Immature natural killer cell (primary cell): ENCODE data around the gene VWA8. TPM values are rescaled to one million over a fixed set of nuclear protein-coding genes. Genes with fewer than 3 reads are reported as not detected.

Source experiments
- DNase-seq, 3 donors: peaks; one replicate each; pipeline ENCODE4 v3.0.0; 2022; ENCODE audit warnings: mixed read lengths in 1 of 3
- H3K27ac Mint-ChIP-seq, 6 donors: one replicate each; pipeline ENCODE4 v1.8.0; 2020; ENCODE audit warnings: mixed read lengths in 6 of 6, mild to moderate bottlenecking in 5 of 6, inconsistent platforms in 4 of 6, moderate library complexity in 3 of 6
- H3K27me3 Mint-ChIP-seq, 3 donors: one replicate each; pipeline ENCODE4 v1.8.0; 2020 to 2021; ENCODE audit warnings: low read depth in 3 of 3, mild to moderate bottlenecking in 3 of 3, mixed read lengths in 3 of 3, moderate library complexity in 3 of 3, inconsistent platforms in 1 of 3
- H3K36me3 Mint-ChIP-seq, 3 donors: one replicate each; pipeline ENCODE4 v1.8.0; 2020; ENCODE audit warnings: mixed read lengths in 3 of 3, inconsistent platforms in 2 of 3, mild to moderate bottlenecking in 2 of 3
- H3K4me1 Mint-ChIP-seq, 2 donors: one replicate each; pipeline ENCODE4 v1.8.0; 2020; ENCODE audit warnings: inconsistent platforms in 2 of 2, mild to moderate bottlenecking in 2 of 2, mixed read lengths in 2 of 2, moderate library complexity in 1 of 2
- H3K4me3 Mint-ChIP-seq, 5 donors: one replicate each; pipeline ENCODE4 v1.8.0; 2020; ENCODE audit warnings: mild to moderate bottlenecking in 5 of 5, mixed read lengths in 5 of 5, inconsistent platforms in 3 of 5, moderate library complexity in 3 of 5
- H3K9me3 Mint-ChIP-seq, 6 donors: one replicate each; pipeline ENCODE4 v1.8.0; 2020; ENCODE audit warnings: mild to moderate bottlenecking in 6 of 6, mixed read lengths in 6 of 6, inconsistent platforms in 4 of 6, moderate library complexity in 3 of 6
- polyA plus RNA-seq, 3 donors: library from polyadenylated mRNA; unstranded; fragments of 300-500 nt; fragmentation: Illumina TruSeq; gene quantifications; one replicate each; pipeline ENCODE4 v1.2.3, GENCODE V29; 2021

The VWA8 gene
- polyA plus RNA-seq, 3 donors from 2014 or later: 3.0 to 4.9 (median 3.2) TPM

DNA sequence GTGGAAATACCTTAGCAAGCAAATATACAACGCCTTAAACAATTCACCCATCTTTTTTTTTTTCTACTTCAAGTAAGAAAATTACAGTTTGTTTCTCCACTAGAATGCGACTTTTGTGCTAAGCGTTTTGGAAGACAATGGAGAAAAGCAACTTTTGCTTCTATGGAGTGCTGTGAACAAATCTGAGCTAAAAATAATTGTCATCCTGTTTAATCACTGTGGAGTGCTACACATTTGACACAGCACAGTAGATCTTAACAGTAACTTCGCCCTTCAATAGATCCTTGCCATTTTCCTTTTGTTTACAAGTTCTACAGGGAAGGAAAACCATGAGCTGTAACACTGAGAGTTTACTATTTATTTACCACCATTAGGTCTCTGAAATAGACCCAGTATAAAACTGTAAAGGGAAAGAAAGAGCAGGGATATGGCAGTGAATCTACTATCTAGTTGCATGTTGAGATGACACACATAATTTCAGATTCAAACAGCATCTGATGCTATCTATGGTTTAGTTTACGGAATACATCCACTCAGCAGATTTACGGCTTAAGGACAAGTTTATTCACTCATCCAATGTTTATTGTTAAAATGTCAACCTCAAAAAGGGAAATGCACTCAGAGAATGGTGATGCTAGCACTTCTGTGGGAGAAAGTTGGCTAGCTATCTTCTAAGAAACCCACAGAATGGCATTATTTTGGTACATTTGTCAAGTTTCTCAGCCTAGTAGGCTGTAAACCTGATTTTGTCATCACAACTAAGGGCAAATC, 175.3 kb downstream of the VWA8 start:
- peaks cover 0 to 4% (median 0%) of the 10 kb centered on the region in 3 donors for H3K36me3 Mint-ChIP-seq
- no peaks in the 10 kb centered on the region for H3K9me3 Mint-ChIP-seq
- DNase-seq: no peak
- H3K27ac Mint-ChIP-seq: no peak overlapping the region
- H3K27me3 Mint-ChIP-seq: no peaks in the 10 kb centered on the region
- no peaks in the 10 kb centered on the region for H3K4me1 Mint-ChIP-seq
- H3K4me3 Mint-ChIP-seq: no peak overlapping the region

GRCh38 chr13:41782086-41782485, 178.8 kb downstream of the VWA8 start:
- H3K27ac Mint-ChIP-seq: no peak overlapping the region
- peaks cover 4 to 10% (median 6%) of the 10 kb centered on the region in 3 donors for H3K36me3 Mint-ChIP-seq
- H3K4me1 Mint-ChIP-seq: no peaks in the 10 kb centered on the region
- DNase-seq: no peak
- no peak overlapping the region for H3K4me3 Mint-ChIP-seq
- H3K27me3 Mint-ChIP-seq: no peaks in the 10 kb centered on the region
- H3K9me3 Mint-ChIP-seq: no peaks in the 10 kb centered on the region

DNA sequence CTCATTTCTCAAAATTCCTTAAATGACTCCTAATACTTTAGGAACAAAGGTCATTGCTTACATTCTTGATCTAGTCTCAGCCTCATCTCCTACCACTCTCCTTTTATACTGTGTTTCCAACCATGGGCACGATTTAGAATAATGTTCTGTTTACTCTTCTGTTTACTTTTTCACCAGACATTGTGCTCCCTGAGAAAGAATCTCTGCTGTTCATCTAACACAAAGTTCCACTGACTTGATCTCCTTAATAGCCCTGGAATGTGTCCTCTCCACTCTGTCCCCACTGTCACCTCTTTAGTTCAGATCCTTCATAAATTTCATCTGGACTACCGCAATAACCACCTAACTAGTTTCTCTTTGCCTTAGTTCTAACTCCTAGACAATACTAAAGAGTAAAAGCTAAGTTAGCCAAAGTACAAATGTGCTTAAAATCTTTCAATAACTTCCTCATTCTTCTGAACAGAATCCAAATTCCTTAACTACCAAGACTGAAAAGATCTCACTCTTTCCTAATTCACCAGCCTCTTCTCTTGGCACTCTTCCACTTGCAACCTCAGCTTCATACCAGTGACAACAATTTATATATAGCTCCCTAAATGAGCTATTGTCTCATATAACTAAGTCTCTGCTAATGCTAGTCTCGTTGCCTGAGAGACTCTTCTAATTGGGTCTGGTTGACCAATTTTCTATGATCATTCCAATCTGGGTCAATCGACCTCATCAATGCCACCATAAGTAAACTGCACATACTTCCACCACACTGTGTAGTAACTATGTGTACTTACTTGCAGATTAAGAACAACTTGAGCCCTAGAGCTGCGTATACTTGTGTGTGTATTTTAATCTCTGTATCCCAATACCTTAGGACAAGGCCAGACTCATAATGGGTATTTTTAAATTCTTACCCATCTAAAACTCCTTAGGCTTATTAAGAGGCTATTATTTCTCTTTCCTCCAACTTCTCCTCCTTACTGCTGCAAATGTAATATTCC, 179.9 kb downstream of the VWA8 start:
- Mint-ChIP-seq H3K27ac (no peak overlapping the region), H3K36me3 (peaks cover 7 to 11% (median 9%) of the 10 kb centered on the region in 3 donors), H3K27me3 (no peaks in the 10 kb centered on the region), H3K4me3 (no peak overlapping the region), H3K9me3 (no peaks in the 10 kb centered on the region), H3K4me1 (no peaks in the 10 kb centered on the region)
- DNase-seq: no peak

GRCh38 chr13:41775251-41775650, 185.7 kb downstream of the VWA8 start:
- no peak for DNase-seq
- Mint-ChIP-seq H3K9me3 (no peaks in the 10 kb centered on the region), H3K4me3 (no peak overlapping the region), H3K27ac (no peak overlapping the region), H3K4me1 (no peaks in the 10 kb centered on the region), H3K27me3 (no peaks in the 10 kb centered on the region), H3K36me3 (peaks cover 12 to 24% (median 20%) of the 10 kb centered on the region in 3 donors)

GRCh38 chr13:41774605-41775218, 186.2 kb downstream of the VWA8 start:
- Mint-ChIP-seq H3K4me1 (no peaks in the 10 kb centered on the region), H3K27me3 (no peaks in the 10 kb centered on the region), H3K9me3 (no peaks in the 10 kb centered on the region), H3K4me3 (no peak overlapping the region), H3K36me3 (peaks cover 12 to 28% (median 24%) of the 10 kb centered on the region in 3 donors), H3K27ac (no peak overlapping the region)
- no peak for DNase-seq

DNA sequence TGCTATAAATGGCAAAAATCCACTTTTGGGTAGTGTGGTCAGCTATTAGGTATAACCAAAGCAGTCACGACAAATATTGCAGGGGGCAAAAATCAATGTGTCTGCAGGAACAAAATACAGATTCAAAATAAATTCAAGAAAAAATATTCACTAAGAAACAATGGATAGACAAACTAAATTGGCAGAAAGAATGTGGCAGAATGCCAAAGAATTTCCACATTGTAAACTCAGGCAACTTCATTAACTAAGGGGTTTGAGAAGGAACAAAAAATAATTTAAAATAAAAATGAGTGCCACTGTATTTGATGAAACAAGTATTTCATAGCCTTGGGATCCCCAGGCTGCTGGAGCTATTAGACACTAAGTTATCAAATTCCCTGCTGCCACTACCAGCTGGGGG, 193.1 kb downstream of the VWA8 start:
- Mint-ChIP-seq H3K27me3 (no peaks in the 10 kb centered on the region), H3K36me3 (peaks cover 10 to 23% (median 22%) of the 10 kb centered on the region in 3 donors), H3K9me3 (no peaks in the 10 kb centered on the region), H3K4me1 (peaks cover 0 to 5% of the 10 kb centered on the region in 2 donors), H3K4me3 (no peak overlapping the region), H3K27ac (no peak overlapping the region)
- no peak for DNase-seq

GRCh38 chr13:41766439-41766838, 194.5 kb downstream of the VWA8 start:
- Mint-ChIP-seq H3K4me1 (peaks cover 0 to 5% of the 10 kb centered on the region in 2 donors), H3K36me3 (peaks cover 10 to 27% (median 20%) of the 10 kb centered on the region in 3 donors), H3K27me3 (no peaks in the 10 kb centered on the region), H3K4me3 (no peak overlapping the region), H3K9me3 (no peaks in the 10 kb centered on the region), H3K27ac (no peak overlapping the region)
- DNase-seq: no peak

GRCh38 chr13:41765813-41766212, 195.1 kb downstream of the VWA8 start:
- Mint-ChIP-seq H3K36me3 (peaks cover 10 to 27% (median 23%) of the 10 kb centered on the region in 3 donors), H3K27me3 (no peaks in the 10 kb centered on the region), H3K9me3 (no peaks in the 10 kb centered on the region), H3K4me1 (peaks cover 0 to 5% of the 10 kb centered on the region in 2 donors), H3K27ac (no peak overlapping the region), H3K4me3 (no peak overlapping the region)
- DNase-seq: no peak

DNA sequence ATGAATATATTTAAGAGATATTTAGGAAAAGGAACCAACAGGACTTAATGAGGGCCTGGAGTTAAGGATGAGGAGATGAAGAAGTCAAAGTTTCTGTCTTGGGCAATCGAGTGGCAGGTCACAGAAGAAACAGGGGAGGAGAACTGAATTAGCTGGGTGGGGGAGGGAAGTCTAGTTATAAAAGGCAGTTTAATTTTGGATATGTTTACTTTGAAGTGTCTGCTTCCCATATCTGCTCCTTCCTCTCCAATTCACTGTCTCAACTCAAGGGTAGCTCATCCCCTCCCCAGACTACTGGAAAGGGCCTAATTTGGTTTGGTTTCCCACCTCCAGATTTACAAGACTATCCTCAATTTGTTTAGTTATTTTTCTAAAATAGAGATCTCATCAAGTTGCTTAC, 195.9 kb downstream of the VWA8 start:
- H3K36me3 Mint-ChIP-seq: peaks cover 13 to 29% (median 26%) of the 10 kb centered on the region in 3 donors
- H3K27ac Mint-ChIP-seq: no peak overlapping the region
- no peaks in the 10 kb centered on the region for H3K9me3 Mint-ChIP-seq
- H3K4me3 Mint-ChIP-seq: no peak overlapping the region
- peaks cover 0 to 5% of the 10 kb centered on the region in 2 donors for H3K4me1 Mint-ChIP-seq
- DNase-seq: no peak
- no peaks in the 10 kb centered on the region for H3K27me3 Mint-ChIP-seq

DNA sequence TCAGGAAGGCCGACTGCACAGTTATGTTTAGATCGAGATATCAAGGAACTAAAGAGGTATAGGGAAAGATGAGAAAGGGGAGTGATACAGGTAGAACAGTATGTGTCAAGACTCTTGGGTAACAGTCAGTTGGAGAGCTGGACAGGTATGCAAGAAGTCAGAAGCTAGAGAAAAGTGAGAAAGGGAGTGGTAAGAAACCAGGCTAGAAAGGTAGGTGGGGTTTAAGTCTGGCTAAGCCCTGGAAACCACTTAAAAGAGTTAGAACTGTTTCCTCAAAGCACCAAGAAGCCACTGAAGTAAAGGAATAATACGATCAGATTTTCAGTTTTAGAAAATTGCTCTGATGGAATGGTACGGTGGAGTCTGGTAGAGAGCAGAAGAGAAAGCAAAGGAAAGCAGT, 196.4 kb downstream of the VWA8 start:
- Mint-ChIP-seq H3K27ac (no peak overlapping the region), H3K36me3 (peaks cover 14 to 27% (median 24%) of the 10 kb centered on the region in 3 donors), H3K27me3 (no peaks in the 10 kb centered on the region), H3K4me1 (peaks cover 0 to 5% of the 10 kb centered on the region in 2 donors), H3K4me3 (no peak overlapping the region), H3K9me3 (no peaks in the 10 kb centered on the region)
- no peak for DNase-seq

DNA sequence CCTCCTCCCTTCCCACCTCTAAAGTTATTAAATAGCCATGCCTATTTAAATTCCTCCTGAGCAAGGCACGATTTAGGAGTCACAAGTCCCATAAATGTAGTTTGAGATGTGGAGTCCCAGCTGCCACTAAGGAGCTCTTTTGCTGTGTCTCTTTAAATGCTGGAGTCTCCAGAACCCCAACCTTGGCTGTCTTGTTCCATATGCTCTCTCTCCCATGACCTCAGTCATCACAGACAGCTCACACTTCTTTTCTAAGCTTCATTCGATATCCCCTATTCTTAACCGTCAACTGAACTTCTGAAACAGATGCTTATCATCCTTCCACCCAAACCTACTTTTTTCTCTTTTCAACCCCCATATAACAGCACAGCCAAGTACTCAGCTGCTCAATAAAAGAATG, 197.1 kb downstream of the VWA8 start:
- no peak overlapping the region for H3K27ac Mint-ChIP-seq
- no peak overlapping the region for H3K4me3 Mint-ChIP-seq
- H3K36me3 Mint-ChIP-seq: peaks cover 20 to 28% (median 28%) of the 10 kb centered on the region in 3 donors
- H3K9me3 Mint-ChIP-seq: no peaks in the 10 kb centered on the region
- H3K4me1 Mint-ChIP-seq: peaks cover 0 to 5% of the 10 kb centered on the region in 2 donors
- DNase-seq: no peak
- no peaks in the 10 kb centered on the region for H3K27me3 Mint-ChIP-seq

DNA sequence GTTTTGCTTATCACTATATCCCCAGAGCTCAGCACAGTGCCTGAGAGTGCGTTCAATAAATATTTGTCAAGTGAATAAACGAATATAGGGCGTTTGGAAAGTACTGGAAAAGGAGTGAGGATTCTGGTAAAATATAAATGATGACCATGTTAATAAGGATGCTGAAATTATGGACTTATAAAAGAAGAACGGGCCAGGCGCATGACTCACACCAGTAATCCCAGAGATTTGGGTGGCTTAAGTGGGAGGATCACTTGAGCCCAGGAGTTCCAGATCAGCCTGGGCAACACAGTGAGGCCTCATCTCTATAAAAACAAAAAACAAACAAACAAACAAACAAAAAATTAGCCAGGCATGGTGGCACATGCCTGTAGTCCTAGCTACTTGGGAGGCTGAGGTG, 198.1 kb downstream of the VWA8 start:
- Mint-ChIP-seq H3K4me1 (peaks cover 0 to 5% of the 10 kb centered on the region in 2 donors), H3K4me3 (no peak overlapping the region), H3K36me3 (peaks cover 20 to 29% (median 28%) of the 10 kb centered on the region in 3 donors), H3K27ac (no peak overlapping the region), H3K9me3 (no peaks in the 10 kb centered on the region), H3K27me3 (peaks cover 0 to under 1% (median 0%) of the 10 kb centered on the region in 3 donors)
- DNase-seq: no peak

DNA sequence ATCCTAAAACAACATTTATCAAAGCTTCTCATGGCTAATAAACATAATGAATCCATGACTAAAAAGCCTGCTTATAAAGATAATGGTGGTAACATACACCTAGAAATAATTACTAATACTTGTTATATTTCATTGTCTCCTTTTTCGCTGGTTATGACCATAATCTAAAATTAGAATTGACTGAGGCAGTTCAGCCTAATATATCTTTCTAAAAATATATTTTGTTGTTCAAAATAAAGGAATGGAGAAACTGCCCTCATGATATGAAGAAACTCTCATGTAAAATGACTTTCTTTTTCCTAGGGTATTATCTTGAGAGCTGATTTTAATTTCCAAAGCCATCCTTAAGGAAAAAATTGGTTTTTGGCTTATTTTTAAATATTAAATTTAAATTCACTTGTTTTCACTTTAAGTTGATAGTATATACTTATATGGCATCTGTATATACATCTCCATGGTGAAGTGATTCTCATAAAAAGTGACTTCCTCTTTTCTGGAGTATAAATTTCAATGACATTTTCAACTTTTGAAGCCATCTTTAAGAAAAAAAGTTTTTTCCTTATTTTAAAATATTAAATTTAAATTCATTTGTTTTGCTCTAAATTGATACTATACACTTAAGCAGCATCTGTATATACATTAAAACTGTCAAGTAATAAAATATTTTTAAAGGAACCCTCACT, 204.6 kb downstream of the VWA8 start:
- no peak for DNase-seq
- no peaks in the 10 kb centered on the region for H3K9me3 Mint-ChIP-seq
- no peaks in the 10 kb centered on the region for H3K4me1 Mint-ChIP-seq
- no peak overlapping the region for H3K27ac Mint-ChIP-seq
- H3K27me3 Mint-ChIP-seq: peaks cover 0 to 2% (median 0%) of the 10 kb centered on the region in 3 donors
- H3K36me3 Mint-ChIP-seq: peaks cover 18 to 35% (median 30%) of the 10 kb centered on the region in 3 donors
- H3K4me3 Mint-ChIP-seq: no peak overlapping the region
